ENCODE data around the gene AIG1. TPM values are rescaled to one million over a fixed set of nuclear protein-coding genes. Genes with fewer than 3 reads are reported as not detected.

AIG1 gene
- total and polyA plus RNA-seq, 2 donors from 2014 or later: 57.3 to 146 TPM

DNA sequence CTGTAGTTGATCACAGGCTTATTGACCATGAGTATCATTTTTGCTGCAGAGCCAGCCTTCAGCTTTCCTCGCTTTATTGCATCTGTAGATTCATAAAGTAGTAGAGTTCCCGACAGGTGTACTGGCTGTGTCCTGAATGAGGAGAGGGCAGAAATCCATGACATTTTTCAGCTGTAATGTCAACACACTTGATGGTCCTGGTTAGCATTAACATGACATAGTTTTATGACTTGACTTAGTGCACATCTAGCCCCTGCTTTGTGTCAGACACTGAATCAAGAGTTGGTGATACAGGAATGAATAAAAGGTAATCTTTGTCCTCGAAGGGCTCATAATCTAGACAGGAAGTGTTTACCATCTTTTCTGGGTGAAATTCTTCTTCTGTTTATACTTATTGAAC lies 55.0 kb downstream of the AIG1 start:
- no peaks in the 10 kb centered on the region for H3K36me3 ChIP-seq (ENCODE audit: control insufficient read depth in 2 of 3, insufficient read depth in 3 of 3, low read length in 3 of 3)
- no peaks in the 10 kb centered on the region for H3K9me3 ChIP-seq (ENCODE audit: control insufficient read depth in 2 of 3, insufficient read depth in 1 of 3, low read length in 3 of 3)
- intact Hi-C loops (cut with DNase I): no loop called here
- H3K27ac ChIP-seq (ENCODE audit: low read depth in 2 of 2, low read length in 2 of 2): no peak overlapping the region
- no peaks in the 10 kb centered on the region for H3K4me1 ChIP-seq (ENCODE audit: control insufficient read depth in 2 of 3, insufficient read depth in 2 of 3, low read depth in 1 of 3, low read length in 3 of 3)
- no peaks in the 10 kb centered on the region for H3K27me3 ChIP-seq (ENCODE audit: control insufficient read depth, insufficient read depth, low read length)
- H3K9ac ChIP-seq (ENCODE audit: low read length in 3 of 3): no peak overlapping the region
- DNase-seq (no peak), FAIRE-seq (no peak)
- TF ChIP-seq, protein P1, sequence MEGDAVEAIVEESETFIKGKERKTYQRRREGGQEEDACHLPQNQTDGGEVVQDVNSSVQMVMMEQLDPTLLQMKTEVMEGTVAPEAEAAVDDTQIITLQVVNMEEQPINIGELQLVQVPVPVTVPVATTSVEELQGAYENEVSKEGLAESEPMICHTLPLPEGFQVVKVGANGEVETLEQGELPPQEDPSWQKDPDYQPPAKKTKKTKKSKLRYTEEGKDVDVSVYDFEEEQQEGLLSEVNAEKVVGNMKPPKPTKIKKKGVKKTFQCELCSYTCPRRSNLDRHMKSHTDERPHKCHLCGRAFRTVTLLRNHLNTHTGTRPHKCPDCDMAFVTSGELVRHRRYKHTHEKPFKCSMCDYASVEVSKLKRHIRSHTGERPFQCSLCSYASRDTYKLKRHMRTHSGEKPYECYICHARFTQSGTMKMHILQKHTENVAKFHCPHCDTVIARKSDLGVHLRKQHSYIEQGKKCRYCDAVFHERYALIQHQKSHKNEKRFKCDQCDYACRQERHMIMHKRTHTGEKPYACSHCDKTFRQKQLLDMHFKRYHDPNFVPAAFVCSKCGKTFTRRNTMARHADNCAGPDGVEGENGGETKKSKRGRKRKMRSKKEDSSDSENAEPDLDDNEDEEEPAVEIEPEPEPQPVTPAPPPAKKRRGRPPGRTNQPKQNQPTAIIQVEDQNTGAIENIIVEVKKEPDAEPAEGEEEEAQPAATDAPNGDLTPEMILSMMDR (IDR thresholded peaks at IDR 0.05; ENCODE audit: borderline replicate concordance, extremely low read depth, insufficient read depth): no peak
- H3K4me3 ChIP-seq (ENCODE audit: low read length in 3 of 3): no peak overlapping the region

DNA sequence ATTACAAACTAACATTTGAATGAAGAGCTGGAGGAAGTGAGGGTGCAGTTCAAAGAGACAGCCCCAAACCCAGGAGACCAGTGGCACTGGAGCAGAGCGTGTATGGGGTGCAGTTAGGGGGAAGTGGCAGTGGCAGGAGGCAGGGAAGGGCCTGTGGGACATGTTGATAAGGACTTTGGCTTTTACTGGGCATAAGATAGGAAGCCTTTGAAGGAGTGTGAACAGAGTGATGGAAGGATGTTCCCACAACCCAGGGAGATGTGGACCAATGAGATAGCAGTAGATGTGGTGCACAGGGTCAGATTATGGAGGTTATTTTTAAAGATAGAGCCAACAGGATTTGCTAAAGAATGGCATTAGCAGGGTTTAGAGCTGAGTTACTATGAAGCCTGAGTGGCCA lies 56.4 kb downstream of the AIG1 start:
- DNase-seq (no peak), FAIRE-seq (no peak)
- Histone ChIP-seq H3K9ac (ENCODE audit: low read length in 3 of 3) (no peak overlapping the region), H3K9me3 (ENCODE audit: control insufficient read depth in 2 of 3, insufficient read depth in 1 of 3, low read length in 3 of 3) (no peaks in the 10 kb centered on the region), H3K27ac (ENCODE audit: low read depth in 2 of 2, low read length in 2 of 2) (no peak overlapping the region), H3K27me3 (ENCODE audit: control insufficient read depth, insufficient read depth, low read length) (no peaks in the 10 kb centered on the region), H3K4me1 (ENCODE audit: control insufficient read depth in 2 of 3, insufficient read depth in 2 of 3, low read depth in 1 of 3, low read length in 3 of 3) (no peaks in the 10 kb centered on the region), H3K4me3 (ENCODE audit: low read length in 3 of 3) (no peak overlapping the region), H3K36me3 (ENCODE audit: control insufficient read depth in 2 of 3, insufficient read depth in 3 of 3, low read length in 3 of 3) (no peaks in the 10 kb centered on the region)
- intact Hi-C loops (cut with DNase I): no loop called here
- TF ChIP-seq, protein P1 (IDR thresholded peaks at IDR 0.05; ENCODE audit: borderline replicate concordance, extremely low read depth, insufficient read depth): no peak

DNA sequence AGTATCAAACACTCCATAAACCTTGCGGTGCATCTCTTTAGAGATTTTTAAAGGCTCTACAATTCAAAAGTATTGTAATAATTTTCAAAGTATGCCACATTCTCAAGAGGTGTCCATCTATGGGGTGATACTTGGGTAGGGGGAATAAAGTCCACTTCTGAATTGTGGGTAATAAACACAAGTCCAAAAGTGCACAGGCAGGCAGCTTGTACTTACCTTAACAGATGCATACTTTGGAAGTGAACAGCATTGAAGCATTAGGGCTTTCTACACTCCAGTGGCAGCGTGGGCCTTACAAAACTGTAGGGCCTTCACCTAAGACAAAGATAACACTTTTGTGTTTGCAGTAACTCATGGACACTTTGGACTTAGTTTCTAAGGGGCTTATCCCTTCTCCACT lies 58.6 kb downstream of the AIG1 start:
- H3K9ac ChIP-seq (ENCODE audit: low read length in 3 of 3): no peak overlapping the region
- TF ChIP-seq, protein P1 (IDR thresholded peaks at IDR 0.05; ENCODE audit: borderline replicate concordance, extremely low read depth, insufficient read depth): no peak
- DNase-seq (no peak), FAIRE-seq (no peak)
- H3K27me3 ChIP-seq (ENCODE audit: control insufficient read depth, insufficient read depth, low read length): no peaks in the 10 kb centered on the region
- H3K4me1 ChIP-seq (ENCODE audit: control insufficient read depth in 2 of 3, insufficient read depth in 2 of 3, low read depth in 1 of 3, low read length in 3 of 3): no peaks in the 10 kb centered on the region
- no peak overlapping the region for H3K27ac ChIP-seq (ENCODE audit: low read depth in 2 of 2, low read length in 2 of 2)
- H3K4me3 ChIP-seq (ENCODE audit: low read length in 3 of 3): no peak overlapping the region
- H3K36me3 ChIP-seq (ENCODE audit: control insufficient read depth in 2 of 3, insufficient read depth in 3 of 3, low read length in 3 of 3): no peaks in the 10 kb centered on the region
- intact Hi-C loops (cut with DNase I): no loop called here
- H3K9me3 ChIP-seq (ENCODE audit: control insufficient read depth in 2 of 3, insufficient read depth in 1 of 3, low read length in 3 of 3): no peaks in the 10 kb centered on the region

GRCh38 chr6:143123081-143123480 lies 62.4 kb downstream of the AIG1 start:
- no peak for FAIRE-seq
- TF ChIP-seq, protein P1 (IDR thresholded peaks at IDR 0.05; ENCODE audit: borderline replicate concordance, extremely low read depth, insufficient read depth): no peak
- Histone ChIP-seq H3K27ac (ENCODE audit: low read depth in 2 of 2, low read length in 2 of 2) (no peak overlapping the region), H3K4me3 (ENCODE audit: low read length in 3 of 3) (no peak overlapping the region), H3K36me3 (ENCODE audit: control insufficient read depth in 2 of 3, insufficient read depth in 3 of 3, low read length in 3 of 3) (no peaks in the 10 kb centered on the region), H3K9me3 (ENCODE audit: control insufficient read depth in 2 of 3, insufficient read depth in 1 of 3, low read length in 3 of 3) (no peaks in the 10 kb centered on the region), H3K4me1 (ENCODE audit: control insufficient read depth in 2 of 3, insufficient read depth in 2 of 3, low read depth in 1 of 3, low read length in 3 of 3) (no peaks in the 10 kb centered on the region), H3K9ac (ENCODE audit: low read length in 3 of 3) (no peak overlapping the region), H3K27me3 (ENCODE audit: control insufficient read depth, insufficient read depth, low read length) (no peaks in the 10 kb centered on the region)
- no peak for DNase-seq
- intact Hi-C loops (cut with DNase I): no loop called here
